Measurements from ENCODE around the gene CLECL1.
"Not testable (repeated sequence)": the region's sequence is repeated elsewhere in the genome, so short reads cannot be mapped to it uniquely, and the experiment has no call there.

The CLECL1 gene

GRCh38 chr12:9694241-9694640 is 38.7 kb downstream of the CLECL1 start:
- no peak for DNase-seq

DNA sequence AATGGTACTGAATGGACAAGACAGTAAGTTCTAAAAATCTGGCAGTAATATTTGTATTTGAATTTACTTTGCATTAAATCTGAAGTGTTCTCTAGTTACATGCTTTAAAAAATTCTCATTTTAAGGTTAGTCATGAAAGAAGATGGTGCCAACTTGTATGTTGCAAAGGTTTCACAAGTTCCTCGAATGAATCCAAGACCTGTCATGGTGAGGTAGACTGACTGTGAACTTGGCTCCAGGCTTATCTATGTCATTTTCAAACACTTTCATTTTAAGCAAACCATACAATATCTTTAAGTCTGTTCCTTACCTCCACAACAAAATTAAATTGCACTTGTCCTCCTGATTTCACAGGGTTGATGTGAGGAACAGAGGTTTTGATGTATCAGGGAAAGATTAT is 40.0 kb downstream of the CLECL1 start:
- DNase-seq, result no peak

GRCh38 chr12:9687228-9687627 is 45.7 kb downstream of the CLECL1 start:
- no peak for DNase-seq

GRCh38 chr12:9685915-9686314 is 47.0 kb downstream of the CLECL1 start:
- DNase-seq, result no peak

GRCh38 chr12:9685366-9685765 is 47.5 kb downstream of the CLECL1 start:
- DNase-seq, result not testable (repeated sequence)

GRCh38 chr12:9682949-9683348 is 49.9 kb downstream of the CLECL1 start:
- DNase-seq, result not testable (repeated sequence)

- DNase-seq, result not testable (repeated sequence)
Observed at GRCh38 chr12:9682508-9682907, 50.4 kb downstream of the CLECL1 start.

- no peak for DNase-seq
Observed at GRCh38 chr12:9674226-9674590, 58.7 kb downstream of the CLECL1 start.

- no peak for DNase-seq
Observed at GRCh38 chr12:9673404-9674225, 59.3 kb downstream of the CLECL1 start.

Data from SHP77 treated with DMSO at 0.1 percent for 48 hours (cell line).